HCT116 (cell line): ENCODE data around the gene CPM. TPM values are rescaled to one million over a fixed set of nuclear protein-coding genes. Genes with fewer than 3 reads are reported as not detected.
A peak's percentile ranks its signal among the peaks of the same experiment; 100 is the strongest.
"Not testable (repeated sequence)": the region's sequence is repeated elsewhere in the genome, so short reads cannot be mapped to it uniquely, and the experiment has no call there.

Experiments used
- ATAC-seq: fragments of 200-7000 bp; cut with Tn5 transposase; 2 replicates; pipeline ENCODE4 v1.9.1; 2020; ENCODE audit warnings: mild to moderate bottlenecking, moderate library complexity
- BruUV-seq: library from RNA; stranded (reverse); fragments of 400-500 nt; replicated peaks from 2 replicates; lab custom pipeline; 2021; lab: Mats Ljungman, UMichigan
- CTCF ChIA-PET: fragments of 300-600 bp; sonication (Branson Sonifier 250); formaldehyde crosslinking; loops from one replicate; lab custom pipeline; 2021; ENCODE audit warnings: antibody characterized with exemption; lab: Charles Lee
- POLR2A ChIA-PET: fragments of 300-600, 350-600 bp; sonication (Branson Sonifier 250); formaldehyde crosslinking; loops from one replicate; lab custom pipeline; 2021; ENCODE audit warnings: antibody characterized with exemption; lab: Charles Lee
- RAD21 ChIA-PET, 2 experiments: fragments of 300-600 bp; sonication (Branson Sonifier 250); formaldehyde crosslinking; loops; one replicate each; lab custom pipeline; 2023; ENCODE audit warnings: low total read pairs in 2 of 2; ENCODE audit not compliant: uncharacterized antibody in 2 of 2, unreplicated experiment in 2 of 2, low non-redundant PET in 1 of 2; lab: Charles Lee
- DNase-seq: peaks from one replicate; pipeline ENCODE4 v3.0.0-alpha.2; 2010; ENCODE audit warnings: low read depth, low spot score
- H2AFZ ChIP-seq: fragments of 200-600 bp; shearing (Covaris generic), sonication (generic); 2 replicates; pipeline ENCODE4 v1.6.1; 2017; ENCODE audit warnings: low read depth, mixed run types, mixed read lengths, antibody characterized with exemption, low read length; ENCODE audit not compliant: poor library complexity, severe bottlenecking
- H3K27ac ChIP-seq: 2 replicates; pipeline ENCODE4 v1.5.1; 2012; ENCODE audit warnings: low read depth, low read length
- H3K27me3 ChIP-seq: fragments of 200-600 bp; sonication (generic); 2 replicates; pipeline ENCODE4 v1.6.1; 2016; ENCODE audit warnings: mixed run types, low read length, mixed read lengths; ENCODE audit not compliant: insufficient read depth
- H3K36me3 ChIP-seq, 2 experiments: fragments of 200-500 bp in 1 of 2; fragments of 200-600 bp in 1 of 2; sonication (Bioruptor generic) in 1 of 2; sonication (generic) in 1 of 2; 2 replicates each; pipeline versions ENCODE4 v1.5.1 to v1.6.1; 2014 to 2016; ENCODE audit warnings: low read length in 2 of 2, inconsistent platforms in 1 of 2, mixed read lengths in 1 of 2, mixed run types in 1 of 2; ENCODE audit not compliant: insufficient read depth in 2 of 2, control insufficient read depth in 1 of 2
- H3K4me1 ChIP-seq, 2 experiments: fragments of 200-600 bp in 1 of 2; sonication (generic) in 1 of 2; 2 replicates each; pipeline versions ENCODE4 v1.5.1 to v1.6.1; 2012 to 2017; ENCODE audit warnings: low read length in 2 of 2, inconsistent platforms in 1 of 2, mild to moderate bottlenecking in 1 of 2, mixed read lengths in 1 of 2, mixed run types in 1 of 2, moderate library complexity in 1 of 2; ENCODE audit not compliant: insufficient read depth in 2 of 2, control insufficient read depth in 1 of 2
- H3K4me2 ChIP-seq: fragments of 200-600 bp; sonication (generic); 2 replicates; pipeline ENCODE4 v1.6.1; 2017; ENCODE audit warnings: mixed run types, low read length, mixed read lengths
- H3K4me3 ChIP-seq, 2 experiments: fragments of 200-600 bp in 1 of 2; sonication (generic) in 1 of 2; replicated peaks in 1 of 2; 2 replicates each; pipeline ENCODE4 v1.5.1; 2011 to 2016; ENCODE audit warnings: low read length in 2 of 2, control low read depth in 1 of 2, low read depth in 1 of 2, mild to moderate bottlenecking in 1 of 2, mixed read lengths in 1 of 2, mixed run types in 1 of 2
- H3K79me2 ChIP-seq: fragments of 200-600 bp; sonication (generic); 2 replicates; pipeline ENCODE4 v1.6.1; 2017; ENCODE audit warnings: mild to moderate bottlenecking, mixed run types, low read length, moderate library complexity, mixed read lengths; ENCODE audit not compliant: insufficient read depth
- H3K9ac ChIP-seq: fragments of 200-600 bp; sonication (generic); 2 replicates; pipeline ENCODE4 v1.6.1; 2016; ENCODE audit warnings: low read length, mixed read lengths
- H3K9me2 ChIP-seq: fragments of 200-600 bp; sonication (generic), shearing (Covaris generic); 2 replicates; pipeline ENCODE4 v1.6.1; 2017; ENCODE audit warnings: mixed run types, mild to moderate bottlenecking, moderate library complexity; ENCODE audit not compliant: insufficient read depth
- H3K9me3 ChIP-seq, 2 experiments: fragments of 200-500 bp in 1 of 2; fragments of 200-600 bp in 1 of 2; sonication (Bioruptor generic) in 1 of 2; sonication (generic) in 1 of 2; 2 replicates each; pipeline ENCODE4 v1.6.1; 2014 to 2017; ENCODE audit warnings: low read length in 2 of 2, mixed read lengths in 2 of 2, inconsistent platforms in 1 of 2, low read depth in 1 of 2, mild to moderate bottlenecking in 1 of 2, mixed run types in 1 of 2, moderate library complexity in 1 of 2; ENCODE audit not compliant: control insufficient read depth in 1 of 2, insufficient read depth in 1 of 2
- H4K20me1 ChIP-seq: fragments of 200-600 bp; sonication (generic), shearing (Covaris generic); 2 replicates; pipeline ENCODE4 v1.6.1; 2017; ENCODE audit warnings: mixed run types, mild to moderate bottlenecking, moderate library complexity; ENCODE audit not compliant: insufficient read depth
- CBX3 ChIP-seq: IDR thresholded peaks from 2 replicates; pipeline ENCODE4 v1.6.1; 2012; ENCODE audit warnings: low read depth
- ELF1 ChIP-seq: IDR thresholded peaks from 2 replicates; pipeline ENCODE4 v1.6.1; 2012; ENCODE audit warnings: low read depth, borderline replicate concordance
- EZH2phosphoT487 ChIP-seq: fragments of 200-600 bp; IDR thresholded peaks from 2 replicates; pipeline ENCODE4 v1.6.1; 2018; ENCODE audit warnings: antibody characterized with exemption, borderline replicate concordance
- JUND ChIP-seq: IDR thresholded peaks from 2 replicates; pipeline ENCODE4 v1.6.1; 2012
- POLR2A ChIP-seq: IDR thresholded peaks from 2 replicates; pipeline ENCODE4 v1.7.0; 2011; ENCODE audit warnings: borderline replicate concordance; ENCODE audit not compliant: insufficient read depth, insufficient read length; ENCODE audit errors: extremely low read depth
- RAD21 ChIP-seq: IDR thresholded peaks from 2 replicates; pipeline ENCODE4 v1.6.1; 2012; ENCODE audit warnings: low read depth, mild to moderate bottlenecking
- TCF7L2 ChIP-seq: IDR thresholded peaks from 2 replicates; pipeline ENCODE4 v1.7.0; 2011; ENCODE audit warnings: borderline replicate concordance, inconsistent platforms; ENCODE audit not compliant: insufficient read depth, insufficient read length; ENCODE audit errors: extremely low read depth
- intact Hi-C: fragments of 100-400 bp; cut with micrococcal nuclease; formaldehyde crosslinking; loops from 2 replicates; pipeline ENCODE4 v1.10.0; 2022
- total RNA-seq: library from RNA; stranded (reverse); gene quantifications from one replicate; pipeline ENCODE4 v1.2.1, GENCODE V29; 2021; ENCODE audit not compliant: unreplicated experiment
- TF ChIP-seq, protein P1 (sequence below), 3 experiments: fragments of 200-600 bp in 1 of 3; sonication (generic) in 1 of 3; IDR thresholded peaks in 2 of 3; conservative IDR thresholded peaks in 1 of 3; 2 replicates each; pipeline ENCODE4 v1.5.1; 2012 to 2017; ENCODE audit warnings: low read depth in 2 of 3, low read length in 2 of 3, antibody characterized with exemption in 1 of 3, borderline replicate concordance in 1 of 3, control low read depth in 1 of 3, mild to moderate bottlenecking in 1 of 3, mixed read lengths in 1 of 3, mixed run types in 1 of 3, moderate library complexity in 1 of 3; ENCODE audit not compliant: insufficient read depth in 1 of 3
- TF ChIP-seq, protein P2 (sequence below): IDR thresholded peaks from 2 replicates; pipeline ENCODE4 v1.6.1; 2012; ENCODE audit warnings: low read depth

The CPM gene
- total RNA-seq, 1 experiment from 2014 or later, result 5.3 TPM

DNA sequence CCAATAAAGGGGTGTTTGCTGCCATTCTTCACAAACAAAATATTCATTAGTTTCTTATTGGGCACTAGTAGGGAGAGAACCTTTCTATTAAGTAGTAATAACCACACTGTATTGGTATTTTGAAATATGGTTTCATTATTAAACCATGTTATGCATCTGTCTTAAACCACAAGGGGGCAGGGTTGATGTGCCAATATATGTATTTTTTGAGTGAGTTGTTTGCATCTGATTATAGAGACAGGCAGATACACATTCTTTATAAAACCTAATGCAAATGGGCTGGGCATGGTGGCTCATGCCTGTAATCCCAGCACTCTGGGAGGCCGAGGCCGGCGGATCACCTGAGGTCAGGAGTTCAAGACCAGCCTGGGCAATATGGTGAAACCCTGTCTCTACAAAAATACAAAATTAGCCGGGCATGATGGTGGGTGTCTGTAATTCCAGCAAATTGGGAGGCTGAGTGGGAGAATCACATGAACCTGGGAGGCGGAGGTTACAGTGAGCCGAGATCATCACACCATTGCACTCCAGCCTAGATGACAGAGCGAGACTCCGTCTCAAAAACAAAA lies 69.0 kb downstream of the CPM start:
- DNase-seq (peak; percentile 18), ATAC-seq (peak; percentile 79)
- H3K4me1 ChIP-seq, RAD21 ChIA-PET, H3K9me3 ChIP-seq, H3K9ac ChIP-seq, H3K36me3 ChIP-seq, POLR2A ChIA-PET, H3K27me3 ChIP-seq, H4K20me1 ChIP-seq, H3K4me3 ChIP-seq, H3K79me2 ChIP-seq, H3K9me2 ChIP-seq, BruUV-seq, CTCF ChIA-PET, H3K27ac ChIP-seq, H2AFZ ChIP-seq: not testable (repeated sequence)
- 0 out of 2 replicates have a peak overlapping the region, but pooled peaks have one; percentile 10 for H3K4me2 ChIP-seq
- intact Hi-C loops, result loop anchor here (1.0 to 2.0 kb wide), 2 partner anchors 206 to 391 kb away; no protein-coding TSS in a partner anchor
- TF ChIP-seq, protein P1, sequence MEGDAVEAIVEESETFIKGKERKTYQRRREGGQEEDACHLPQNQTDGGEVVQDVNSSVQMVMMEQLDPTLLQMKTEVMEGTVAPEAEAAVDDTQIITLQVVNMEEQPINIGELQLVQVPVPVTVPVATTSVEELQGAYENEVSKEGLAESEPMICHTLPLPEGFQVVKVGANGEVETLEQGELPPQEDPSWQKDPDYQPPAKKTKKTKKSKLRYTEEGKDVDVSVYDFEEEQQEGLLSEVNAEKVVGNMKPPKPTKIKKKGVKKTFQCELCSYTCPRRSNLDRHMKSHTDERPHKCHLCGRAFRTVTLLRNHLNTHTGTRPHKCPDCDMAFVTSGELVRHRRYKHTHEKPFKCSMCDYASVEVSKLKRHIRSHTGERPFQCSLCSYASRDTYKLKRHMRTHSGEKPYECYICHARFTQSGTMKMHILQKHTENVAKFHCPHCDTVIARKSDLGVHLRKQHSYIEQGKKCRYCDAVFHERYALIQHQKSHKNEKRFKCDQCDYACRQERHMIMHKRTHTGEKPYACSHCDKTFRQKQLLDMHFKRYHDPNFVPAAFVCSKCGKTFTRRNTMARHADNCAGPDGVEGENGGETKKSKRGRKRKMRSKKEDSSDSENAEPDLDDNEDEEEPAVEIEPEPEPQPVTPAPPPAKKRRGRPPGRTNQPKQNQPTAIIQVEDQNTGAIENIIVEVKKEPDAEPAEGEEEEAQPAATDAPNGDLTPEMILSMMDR (IDR thresholded peaks at IDR 0.05 in 2 of 3, conservative IDR thresholded peaks at IDR 0.05 in 1 of 3; ENCODE audit: borderline replicate concordance in 1 of 3, insufficient read depth in 1 of 3, low read depth in 2 of 3, low read length in 2 of 3), result peak; percentile 43 to 72 (median 64); a peak in 5 of 6 replicates
- peak; percentile 84 for TF ChIP-seq RAD21

DNA sequence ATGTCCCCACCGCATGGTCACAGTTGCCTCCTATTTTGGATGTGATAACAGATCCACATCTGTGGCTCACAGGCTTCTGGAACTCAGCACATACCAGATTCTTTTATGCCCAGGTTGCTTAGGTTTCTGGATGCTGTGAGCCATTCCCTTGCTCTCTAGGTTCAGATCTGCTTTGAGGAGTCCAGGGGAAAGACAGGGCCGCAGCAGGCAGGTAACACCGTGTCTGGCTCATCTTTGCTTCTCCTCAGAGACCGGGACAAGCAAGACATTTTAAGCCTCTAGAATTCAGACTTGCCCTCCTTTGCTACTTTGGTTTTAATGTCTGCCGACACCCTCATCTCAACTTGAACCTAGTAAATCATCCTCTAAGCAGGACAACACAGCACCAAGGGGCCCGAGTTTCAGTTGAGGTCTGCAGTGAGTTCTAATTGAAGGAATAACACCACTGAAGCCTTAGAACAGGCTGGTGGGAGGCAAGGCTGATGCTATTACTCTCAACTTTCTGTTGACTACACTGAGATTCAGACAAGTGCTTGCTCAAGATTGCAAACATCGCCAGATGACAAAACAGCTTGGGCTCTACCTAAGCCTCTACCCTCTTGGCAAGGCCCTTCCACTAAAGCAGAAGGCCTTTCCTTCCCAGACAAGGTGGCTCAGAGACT lies 69.7 kb downstream of the CPM start:
- H2AFZ ChIP-seq, result no peak overlapping the region
- no peak overlapping the region for H3K4me3 ChIP-seq
- CTCF ChIA-PET, result no interaction called here

More for the DNA sequence above, 69.7 kb downstream of the CPM start:
- no peak overlapping the region for H3K9ac ChIP-seq
- no peak overlapping the region for H3K27ac ChIP-seq
- H3K79me2 ChIP-seq, result no peaks in the 10 kb centered on the region
- ATAC-seq (no peak; the same call in 1 of the 2 replicates), DNase-seq (no peak)
- H3K4me2 ChIP-seq, result 0 out of 2 replicates have a peak overlapping the region, but pooled peaks have one; percentile 10
- POLR2A ChIA-PET, result no interaction called here
- no TSS peak for BruUV-seq
- TF ChIP-seq EZH2phosphoT487 (no peak), CBX3 (no peak), JUND (no peak), TCF7L2 (no peak), POLR2A (no peak), ELF1 (no peak)
- TF ChIP-seq, protein P1 (IDR thresholded peaks at IDR 0.05 in 2 of 3, conservative IDR thresholded peaks at IDR 0.05 in 1 of 3; ENCODE audit: borderline replicate concordance in 1 of 3, insufficient read depth in 1 of 3, low read depth in 2 of 3, low read length in 2 of 3), result no peak
- TF ChIP-seq, protein P2, sequence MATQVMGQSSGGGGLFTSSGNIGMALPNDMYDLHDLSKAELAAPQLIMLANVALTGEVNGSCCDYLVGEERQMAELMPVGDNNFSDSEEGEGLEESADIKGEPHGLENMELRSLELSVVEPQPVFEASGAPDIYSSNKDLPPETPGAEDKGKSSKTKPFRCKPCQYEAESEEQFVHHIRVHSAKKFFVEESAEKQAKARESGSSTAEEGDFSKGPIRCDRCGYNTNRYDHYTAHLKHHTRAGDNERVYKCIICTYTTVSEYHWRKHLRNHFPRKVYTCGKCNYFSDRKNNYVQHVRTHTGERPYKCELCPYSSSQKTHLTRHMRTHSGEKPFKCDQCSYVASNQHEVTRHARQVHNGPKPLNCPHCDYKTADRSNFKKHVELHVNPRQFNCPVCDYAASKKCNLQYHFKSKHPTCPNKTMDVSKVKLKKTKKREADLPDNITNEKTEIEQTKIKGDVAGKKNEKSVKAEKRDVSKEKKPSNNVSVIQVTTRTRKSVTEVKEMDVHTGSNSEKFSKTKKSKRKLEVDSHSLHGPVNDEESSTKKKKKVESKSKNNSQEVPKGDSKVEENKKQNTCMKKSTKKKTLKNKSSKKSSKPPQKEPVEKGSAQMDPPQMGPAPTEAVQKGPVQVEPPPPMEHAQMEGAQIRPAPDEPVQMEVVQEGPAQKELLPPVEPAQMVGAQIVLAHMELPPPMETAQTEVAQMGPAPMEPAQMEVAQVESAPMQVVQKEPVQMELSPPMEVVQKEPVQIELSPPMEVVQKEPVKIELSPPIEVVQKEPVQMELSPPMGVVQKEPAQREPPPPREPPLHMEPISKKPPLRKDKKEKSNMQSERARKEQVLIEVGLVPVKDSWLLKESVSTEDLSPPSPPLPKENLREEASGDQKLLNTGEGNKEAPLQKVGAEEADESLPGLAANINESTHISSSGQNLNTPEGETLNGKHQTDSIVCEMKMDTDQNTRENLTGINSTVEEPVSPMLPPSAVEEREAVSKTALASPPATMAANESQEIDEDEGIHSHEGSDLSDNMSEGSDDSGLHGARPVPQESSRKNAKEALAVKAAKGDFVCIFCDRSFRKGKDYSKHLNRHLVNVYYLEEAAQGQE, result no peak
- H4K20me1 ChIP-seq, result no peaks in the 10 kb centered on the region
- no peaks in the 10 kb centered on the region for H3K9me2 ChIP-seq
- no peaks in the 10 kb centered on the region for H3K27me3 ChIP-seq
- H3K9me3 ChIP-seq, result no peaks in the 10 kb centered on the region
- H3K4me1 ChIP-seq, result no peaks in the 10 kb centered on the region
- no peaks in the 10 kb centered on the region for H3K36me3 ChIP-seq
- intact Hi-C loops, result no loop called here
- RAD21 ChIA-PET, result no interaction called here
